Epithelial cell of proximal tubule (primary cell): ENCODE results near the gene MOB1A. TPM values are rescaled to one million over a fixed set of nuclear protein-coding genes. Genes with fewer than 3 reads are reported as not detected.

ENCODE experiments used
- DNase-seq: peaks from one replicate; pipeline ENCODE4 v3.0.0-alpha.2; 2011; ENCODE audit warnings: low read depth
- H3K4me3 ChIP-seq: 2 replicates; pipeline ENCODE4 v1.5.1; 2011; ENCODE audit warnings: low read depth, mild to moderate bottlenecking, low read length
- total RNA-seq: library from RNA; depleted of rRNA; stranded (reverse); fragments of >200 nt; gene quantifications from 2 replicates; pipeline ENCODE4 v1.2.3, GENCODE V29; 2015
- TF ChIP-seq, protein P1 (sequence below): conservative IDR thresholded peaks from 2 replicates; pipeline ENCODE4 v1.5.1; 2012; ENCODE audit warnings: low read depth, mild to moderate bottlenecking, low read length

The MOB1A gene
- total RNA-seq, 1 donor from 2014 or later, result 70.4 TPM

DNA sequence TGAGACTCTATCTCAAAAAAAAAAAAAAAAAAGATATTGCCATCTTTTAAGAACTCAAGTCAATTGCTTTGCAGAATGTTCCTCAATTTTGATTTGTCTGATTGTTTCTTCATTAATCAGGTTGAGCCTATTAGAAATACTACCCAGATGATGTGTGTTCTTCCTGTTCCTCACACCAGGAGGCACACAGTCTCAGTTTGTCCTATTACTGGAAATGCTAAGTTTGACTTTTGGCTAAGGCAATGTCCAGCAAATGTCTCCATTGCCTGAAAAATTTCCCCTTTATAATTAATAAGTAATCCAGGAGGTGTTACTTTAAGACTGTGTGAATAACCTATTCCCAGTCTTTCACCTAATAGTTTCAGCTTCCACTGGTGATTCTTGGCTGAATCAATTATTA lies 59.3 kb downstream of the MOB1A start:
- DNase-seq, result no peak
- TF ChIP-seq, protein P1, sequence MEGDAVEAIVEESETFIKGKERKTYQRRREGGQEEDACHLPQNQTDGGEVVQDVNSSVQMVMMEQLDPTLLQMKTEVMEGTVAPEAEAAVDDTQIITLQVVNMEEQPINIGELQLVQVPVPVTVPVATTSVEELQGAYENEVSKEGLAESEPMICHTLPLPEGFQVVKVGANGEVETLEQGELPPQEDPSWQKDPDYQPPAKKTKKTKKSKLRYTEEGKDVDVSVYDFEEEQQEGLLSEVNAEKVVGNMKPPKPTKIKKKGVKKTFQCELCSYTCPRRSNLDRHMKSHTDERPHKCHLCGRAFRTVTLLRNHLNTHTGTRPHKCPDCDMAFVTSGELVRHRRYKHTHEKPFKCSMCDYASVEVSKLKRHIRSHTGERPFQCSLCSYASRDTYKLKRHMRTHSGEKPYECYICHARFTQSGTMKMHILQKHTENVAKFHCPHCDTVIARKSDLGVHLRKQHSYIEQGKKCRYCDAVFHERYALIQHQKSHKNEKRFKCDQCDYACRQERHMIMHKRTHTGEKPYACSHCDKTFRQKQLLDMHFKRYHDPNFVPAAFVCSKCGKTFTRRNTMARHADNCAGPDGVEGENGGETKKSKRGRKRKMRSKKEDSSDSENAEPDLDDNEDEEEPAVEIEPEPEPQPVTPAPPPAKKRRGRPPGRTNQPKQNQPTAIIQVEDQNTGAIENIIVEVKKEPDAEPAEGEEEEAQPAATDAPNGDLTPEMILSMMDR, result peak; percentile 42
- no peak overlapping the region for H3K4me3 ChIP-seq

DNA sequence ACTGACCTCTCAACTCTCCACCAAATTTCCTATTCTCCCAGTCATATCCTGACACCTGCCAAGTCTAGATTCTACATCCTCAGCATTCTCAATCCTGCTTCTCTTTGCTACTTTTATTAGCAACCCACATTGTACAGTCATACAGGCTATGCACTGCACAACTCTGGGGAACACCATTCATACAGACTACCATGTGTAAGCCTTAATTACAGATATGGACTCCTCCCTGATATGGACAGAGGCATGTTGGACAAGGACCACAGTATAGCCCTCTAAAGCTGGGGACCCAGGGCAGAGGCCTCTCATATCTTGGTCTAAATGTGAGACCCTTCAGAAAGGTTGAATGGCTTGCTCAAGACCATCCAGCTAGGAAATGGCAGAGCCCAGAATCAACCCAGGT lies 67.3 kb downstream of the MOB1A start:
- no peak overlapping the region for H3K4me3 ChIP-seq
- no peak for DNase-seq
- TF ChIP-seq, protein P1, result no peak

DNA sequence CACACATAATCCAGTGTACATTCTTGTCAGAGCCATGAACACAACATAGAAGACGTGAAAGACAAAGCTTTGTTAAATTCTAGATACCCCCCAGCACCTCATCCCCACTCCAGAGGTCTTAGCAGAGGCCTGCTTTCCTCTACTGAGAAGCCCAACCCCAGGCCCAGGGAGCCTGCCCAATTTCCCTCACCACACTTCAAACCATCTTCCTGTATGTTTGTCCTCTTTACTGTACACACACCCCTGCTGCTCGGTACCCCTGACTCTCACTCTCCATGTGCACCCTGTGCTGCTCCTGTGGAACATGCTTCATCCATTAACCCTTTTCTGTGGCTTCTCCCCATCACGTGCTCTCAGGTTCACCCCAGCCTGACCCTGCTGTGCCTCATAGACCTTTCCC lies 68.1 kb downstream of the MOB1A start:
- no peak for DNase-seq
- TF ChIP-seq, protein P1, result no peak
- H3K4me3 ChIP-seq, result no peak overlapping the region

DNA sequence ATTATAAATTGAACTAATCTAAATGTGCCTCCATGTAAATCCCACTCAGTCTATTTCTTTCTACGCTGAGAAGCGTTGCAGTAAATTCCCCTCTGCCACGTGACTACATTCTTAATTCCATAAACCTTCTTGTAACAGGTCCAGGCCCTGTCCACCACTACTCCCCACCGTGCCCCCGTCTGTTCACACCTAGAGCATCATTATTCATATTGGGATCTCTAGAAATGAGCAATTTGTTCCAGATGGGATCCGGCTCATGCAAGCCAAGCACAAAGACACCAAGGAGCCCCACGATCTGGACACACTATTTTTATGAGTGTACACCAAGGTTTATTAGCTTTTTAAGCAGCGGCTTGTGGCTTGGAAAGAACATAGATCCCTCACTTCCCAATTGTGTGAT lies 69.1 kb downstream of the MOB1A start:
- TF ChIP-seq, protein P1, result no peak
- no peak overlapping the region for H3K4me3 ChIP-seq
- no peak for DNase-seq

DNA sequence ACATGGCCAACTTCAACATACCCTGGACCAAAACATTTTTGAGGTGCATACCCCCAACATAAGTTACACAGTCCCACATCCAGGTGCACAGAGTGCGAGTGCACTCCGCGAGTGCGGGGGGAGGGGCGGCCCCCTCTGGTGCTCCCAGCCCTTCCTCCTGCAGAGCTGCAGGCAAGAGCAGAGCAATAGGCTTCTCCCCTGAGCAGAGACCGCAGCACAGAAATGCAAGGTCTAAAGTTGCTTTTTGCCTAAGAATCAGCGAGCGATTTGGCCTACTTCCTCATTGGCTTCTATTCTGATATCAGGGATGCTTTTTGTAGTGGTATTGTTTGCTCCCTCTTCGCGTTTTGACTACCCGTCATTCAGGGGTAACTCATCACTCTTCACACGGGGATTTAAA lies 71.6 kb downstream of the MOB1A start:
- TF ChIP-seq, protein P1, result no peak
- no peak for DNase-seq
- no peak overlapping the region for H3K4me3 ChIP-seq

DNA sequence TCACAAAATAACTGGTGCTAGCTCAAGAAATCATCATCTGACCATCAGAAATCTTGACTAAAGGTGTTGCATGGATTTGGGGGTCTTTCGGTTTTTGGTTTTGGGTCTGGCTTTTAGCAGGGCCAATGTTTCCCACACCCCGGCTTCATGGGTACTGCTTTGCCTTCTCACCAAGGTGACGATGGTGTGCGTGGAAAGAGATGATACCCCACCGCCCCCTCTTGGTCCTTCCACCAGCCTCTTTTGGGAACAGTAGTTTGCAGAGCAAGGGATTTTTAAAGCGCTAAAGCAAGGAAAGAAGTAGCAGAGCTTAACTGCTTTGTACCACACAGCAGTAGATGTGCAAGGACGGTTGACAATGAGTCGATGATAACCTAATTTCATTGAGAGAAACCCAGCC lies 73.3 kb downstream of the MOB1A start:
- no peak overlapping the region for H3K4me3 ChIP-seq
- TF ChIP-seq, protein P1, result no peak
- no peak for DNase-seq

DNA sequence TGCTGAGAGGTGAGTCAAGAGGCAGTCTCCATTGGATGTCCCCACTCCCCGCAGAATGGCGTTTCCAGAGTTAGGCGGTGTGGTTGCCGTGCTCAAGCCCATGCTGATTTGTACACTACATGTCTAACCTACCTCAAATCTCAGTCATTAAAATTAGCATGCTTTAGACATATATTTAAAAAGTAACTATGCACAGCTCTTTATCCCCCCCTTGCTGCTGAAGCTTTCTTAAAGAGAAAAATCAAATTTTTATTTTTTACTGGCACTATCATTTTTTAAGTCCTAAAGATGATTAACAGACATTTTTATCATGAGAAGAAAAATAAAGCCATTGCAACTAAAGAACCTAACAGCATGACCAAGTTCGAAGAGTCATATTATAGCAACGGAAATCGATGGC lies 73.8 kb downstream of the MOB1A start:
- H3K4me3 ChIP-seq, result no peak overlapping the region
- no peak for DNase-seq
- TF ChIP-seq, protein P1, result peak; percentile 17
